ENCODE measurements around the gene TMEM258. TPM values are rescaled to one million over a fixed set of nuclear protein-coding genes. Genes with fewer than 3 reads are reported as not detected.

The TMEM258 gene
- polyA plus RNA-seq, 2 of the 4 experiments (the other 2 are of a cell fraction) = 257 to 280 TPM

DNA sequence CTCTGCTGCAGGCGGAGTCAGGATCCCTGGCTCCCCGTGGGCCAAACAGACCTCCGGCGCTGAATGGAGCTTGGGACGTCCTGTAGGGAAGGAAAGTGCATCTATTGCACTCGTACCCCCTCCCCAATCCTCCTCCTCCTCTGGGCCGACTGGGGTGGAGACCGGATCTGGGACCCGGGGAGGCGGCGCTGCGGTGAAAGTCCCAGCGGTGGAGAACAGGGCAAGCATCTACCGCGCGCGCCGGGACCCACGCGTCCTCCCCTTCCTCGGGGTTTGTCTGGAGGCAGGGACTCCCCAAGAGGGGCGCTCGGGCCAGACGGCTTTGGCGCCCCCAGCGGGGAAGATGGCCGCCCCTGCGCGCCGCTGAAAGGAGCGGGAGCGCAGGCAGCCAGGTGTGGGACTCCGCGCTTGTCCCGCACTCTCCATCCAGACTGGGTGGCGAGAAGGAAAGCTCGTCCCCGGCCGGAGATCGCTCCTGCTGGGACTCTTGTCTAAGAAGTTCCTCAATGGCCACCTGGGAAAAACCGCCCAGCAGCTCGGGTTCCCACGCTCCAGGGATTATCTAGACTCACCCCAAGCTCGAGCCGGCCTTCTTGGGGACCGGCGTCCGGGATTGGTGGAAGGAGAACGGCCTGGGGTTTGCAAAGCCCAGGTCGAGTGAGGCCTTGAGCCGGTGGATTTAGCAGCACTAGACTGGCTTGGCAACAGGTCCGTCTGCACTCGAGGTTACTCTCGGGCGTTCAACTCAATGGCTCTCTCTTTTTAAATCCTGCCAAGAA, 36.4 kb upstream of the TMEM258 start:
- ChIA-PET CTCF (interaction anchor here (0.6 to 5.6 kb wide), 22 partner anchors 9 to 494 kb away, joined by 3 to 51 read pairs (median 4); partner anchors contain the start of genes FADS1 and FADS3), POLR2A (interaction anchor here (0.6 to 3.7 kb wide), 3 partner anchors 12 to 41 kb away, joined by 4 to 71 read pairs (median 5); partner anchors contain the start of gene FADS1)
- Histone ChIP-seq H3K4me1 (peaks cover 51% of the 10 kb centered on the region), H3K27ac (peak overlapping the region; percentile 96 to 100), H3K9me3 (no peaks in the 10 kb centered on the region), H3K4me3 (peak overlapping the region; percentile 100), H3K4me2 (peak overlapping the region; percentile 100)
- TF ChIP-seq, protein P1, sequence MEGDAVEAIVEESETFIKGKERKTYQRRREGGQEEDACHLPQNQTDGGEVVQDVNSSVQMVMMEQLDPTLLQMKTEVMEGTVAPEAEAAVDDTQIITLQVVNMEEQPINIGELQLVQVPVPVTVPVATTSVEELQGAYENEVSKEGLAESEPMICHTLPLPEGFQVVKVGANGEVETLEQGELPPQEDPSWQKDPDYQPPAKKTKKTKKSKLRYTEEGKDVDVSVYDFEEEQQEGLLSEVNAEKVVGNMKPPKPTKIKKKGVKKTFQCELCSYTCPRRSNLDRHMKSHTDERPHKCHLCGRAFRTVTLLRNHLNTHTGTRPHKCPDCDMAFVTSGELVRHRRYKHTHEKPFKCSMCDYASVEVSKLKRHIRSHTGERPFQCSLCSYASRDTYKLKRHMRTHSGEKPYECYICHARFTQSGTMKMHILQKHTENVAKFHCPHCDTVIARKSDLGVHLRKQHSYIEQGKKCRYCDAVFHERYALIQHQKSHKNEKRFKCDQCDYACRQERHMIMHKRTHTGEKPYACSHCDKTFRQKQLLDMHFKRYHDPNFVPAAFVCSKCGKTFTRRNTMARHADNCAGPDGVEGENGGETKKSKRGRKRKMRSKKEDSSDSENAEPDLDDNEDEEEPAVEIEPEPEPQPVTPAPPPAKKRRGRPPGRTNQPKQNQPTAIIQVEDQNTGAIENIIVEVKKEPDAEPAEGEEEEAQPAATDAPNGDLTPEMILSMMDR (IDR thresholded peaks at IDR 0.05) = peak; percentile 55
- TF ChIP-seq, protein P2, sequence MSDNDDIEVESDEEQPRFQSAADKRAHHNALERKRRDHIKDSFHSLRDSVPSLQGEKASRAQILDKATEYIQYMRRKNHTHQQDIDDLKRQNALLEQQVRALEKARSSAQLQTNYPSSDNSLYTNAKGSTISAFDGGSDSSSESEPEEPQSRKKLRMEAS (IDR thresholded peaks at IDR 0.05) = peak; percentile 55
- TF ChIP-seq HOXA7 (CRISPR knock-in tag; IDR thresholded peaks at IDR 0.05) (no peak), RAD21 (conservative IDR thresholded peaks at IDR 0.05 in 1 of 2, IDR thresholded peaks at IDR 0.05 in 1 of 2) (peak; percentile 13 to 26; a peak in 2 of 5 replicates), JUN (IDR thresholded peaks at IDR 0.05) (peak in 1 of 2 experiments; percentile 19; a peak in 1 of 5 replicates), KDM5A (IDR thresholded peaks at IDR 0.05) (no peak), POLR2AphosphoS2 (conservative IDR thresholded peaks at IDR 0.05; ENCODE audit: low read length) (no peak)
- TF ChIP-seq, protein P3, sequence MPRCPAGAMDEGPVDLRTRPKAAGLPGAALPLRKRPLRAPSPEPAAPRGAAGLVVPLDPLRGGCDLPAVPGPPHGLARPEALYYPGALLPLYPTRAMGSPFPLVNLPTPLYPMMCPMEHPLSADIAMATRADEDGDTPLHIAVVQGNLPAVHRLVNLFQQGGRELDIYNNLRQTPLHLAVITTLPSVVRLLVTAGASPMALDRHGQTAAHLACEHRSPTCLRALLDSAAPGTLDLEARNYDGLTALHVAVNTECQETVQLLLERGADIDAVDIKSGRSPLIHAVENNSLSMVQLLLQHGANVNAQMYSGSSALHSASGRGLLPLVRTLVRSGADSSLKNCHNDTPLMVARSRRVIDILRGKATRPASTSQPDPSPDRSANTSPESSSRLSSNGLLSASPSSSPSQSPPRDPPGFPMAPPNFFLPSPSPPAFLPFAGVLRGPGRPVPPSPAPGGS (IDR thresholded peaks at IDR 0.05) = 0 out of 3 replicates have a peak, but pooled peaks have one; percentile 15
- DNase-seq (ENCODE audit: low read depth in 1 of 2, low spot score in 1 of 2) (peak; percentile 42 to 75), FAIRE-seq (no peak), ATAC-seq (peak; percentile 54 to 73)
- under 1% methylated on average over 43 of the region's 55 CpGs for WGBS (ENCODE audit: missing lambda C conversion rate)

DNA sequence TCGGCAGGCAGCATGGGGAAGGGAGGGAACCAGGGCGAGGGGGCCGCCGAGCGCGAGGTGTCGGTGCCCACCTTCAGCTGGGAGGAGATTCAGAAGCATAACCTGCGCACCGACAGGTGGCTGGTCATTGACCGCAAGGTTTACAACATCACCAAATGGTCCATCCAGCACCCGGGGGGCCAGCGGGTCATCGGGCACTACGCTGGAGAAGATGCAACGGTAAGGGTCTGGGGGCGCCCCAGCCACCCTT, 35.9 kb upstream of the TMEM258 start:
- Histone ChIP-seq H3K4me3 (peak overlapping the region; percentile 100), H3K4me2 (peak overlapping the region; percentile 100), H3K9me3 (no peaks in the 10 kb centered on the region), H3K4me1 (peaks cover 46% of the 10 kb centered on the region), H3K27ac (peak overlapping the region; percentile 96 to 100)
- TF ChIP-seq RNF2 (IDR thresholded peaks at IDR 0.05; ENCODE audit: borderline replicate concordance, low read depth) (no peak), FOXS1 (CRISPR knock-in tag; IDR thresholded peaks at IDR 0.05) (no peak), JUN (IDR thresholded peaks at IDR 0.05) (peak in 1 of 2 experiments; percentile 10; a peak in 1 of 5 replicates), FOSL2 (IDR thresholded peaks at IDR 0.05) (no peak), FOSL2 (CRISPR knock-in tag; IDR thresholded peaks at IDR 0.05) (no peak), GATA3 (IDR thresholded peaks at IDR 0.05; ENCODE audit: borderline replicate concordance) (no peak), PHF8 (IDR thresholded peaks at IDR 0.05; ENCODE audit: borderline replicate concordance, low read depth) (peak; percentile 10; the same call in 1 of the 2 replicates)
- ChIA-PET CTCF (interaction anchor here (0.6 to 5.6 kb wide), 16 partner anchors 9 to 262 kb away, joined by 3 to 51 read pairs (median 8); partner anchors contain the start of genes FADS1 and FADS3), POLR2A (interaction anchor here (0.6 to 3.7 kb wide), 4 partner anchors 12 to 41 kb away, joined by 3 to 71 read pairs (median 4); partner anchors contain the start of genes FADS1, FEN1 and TMEM258)
- 2% methylated on average over 12 of the region's 16 CpGs for WGBS (ENCODE audit: missing lambda C conversion rate)
- DNase-seq (ENCODE audit: low read depth in 1 of 2, low spot score in 1 of 2) (no peak), FAIRE-seq (no peak), ATAC-seq (no peak; a peak in 5 of 6 replicates)

DNA sequence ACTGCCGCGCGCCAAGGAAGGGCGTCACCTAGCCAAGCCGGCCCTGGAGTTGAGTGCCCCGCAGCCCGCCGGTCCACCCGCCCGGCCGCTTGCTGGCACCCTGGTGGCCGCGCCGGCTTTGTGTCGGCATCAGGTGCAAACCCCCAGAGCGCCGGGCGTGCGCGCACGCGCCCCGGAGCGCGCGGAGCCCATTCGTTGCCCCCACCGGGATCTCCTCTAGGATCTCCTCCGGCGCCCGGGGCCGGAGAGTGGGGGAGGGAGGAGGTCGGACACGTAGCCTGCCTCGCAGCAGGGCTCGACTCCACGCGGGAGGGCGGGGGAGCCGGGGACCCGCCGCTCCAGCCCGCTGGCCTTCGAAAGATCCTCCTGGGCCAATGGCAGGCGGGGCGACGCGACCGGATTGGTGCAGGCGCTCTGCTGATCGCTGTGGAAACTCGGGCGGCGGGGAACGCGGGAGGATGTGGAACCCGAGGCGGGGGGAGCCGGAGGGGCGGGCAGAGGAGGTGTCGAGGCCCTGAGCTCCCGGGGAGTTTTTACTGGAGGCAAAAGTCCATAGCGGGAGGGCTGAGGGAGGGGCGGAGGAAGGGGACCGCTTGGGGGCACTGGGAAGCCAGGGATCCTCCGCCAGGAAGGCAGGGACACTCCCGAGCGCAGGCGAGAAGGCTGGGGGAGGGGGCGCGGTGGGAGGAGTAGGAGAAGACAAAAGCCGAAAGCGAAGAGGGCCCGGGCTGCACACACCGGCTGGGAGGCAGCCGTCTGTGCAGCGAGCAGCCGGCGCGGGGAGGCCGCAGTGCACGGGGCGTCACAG, 35.4 kb upstream of the TMEM258 start, which contains the start of gene FADS2:
Gene FADS2 (plus strand): TSS at position 730 of the 808 bp plus-strand sequence. CDS start 91 bp downstream, outside the sequence.
- FAIRE-seq (no peak), ATAC-seq (peak; percentile 81 to 90), DNase-seq (ENCODE audit: low read depth in 1 of 2, low spot score in 1 of 2) (peak; percentile 87 to 93)
- peak within 1 kb of the TSS; percentile 96 to 100 for H3K27ac ChIP-seq
- H3K4me3 ChIP-seq = peak within 1 kb of the TSS; percentile 100
- WGBS (ENCODE audit: missing lambda C conversion rate) = 2% methylated on average over 22 of the region's 83 CpGs
- H3K4me1 ChIP-seq = peaks cover 43% of the 10 kb centered on the region
- peak within 1 kb of the TSS; percentile 100 for H3K4me2 ChIP-seq
- CTCF ChIA-PET = interaction anchor here (0.9 to 5.6 kb wide), 13 partner anchors 9 to 254 kb away, joined by 3 to 51 read pairs (median 11); partner anchors contain the start of gene FADS1
- no peaks in the 10 kb centered on the region for H3K9me3 ChIP-seq
- POLR2A ChIA-PET = interaction anchor here (0.6 to 3.7 kb wide), 5 partner anchors 11 to 42 kb away, joined by 3 to 71 read pairs (median 4); partner anchors contain the start of genes FADS1, FEN1 and TMEM258
- TF ChIP-seq RFX5 (IDR thresholded peaks at IDR 0.05) = no peak
- TF ChIP-seq MAZ (IDR thresholded peaks at IDR 0.05; ENCODE audit: borderline replicate concordance, low read depth, low read length) = peak; percentile 8; the same call in 1 of the 2 replicates
- TF ChIP-seq, protein P4, sequence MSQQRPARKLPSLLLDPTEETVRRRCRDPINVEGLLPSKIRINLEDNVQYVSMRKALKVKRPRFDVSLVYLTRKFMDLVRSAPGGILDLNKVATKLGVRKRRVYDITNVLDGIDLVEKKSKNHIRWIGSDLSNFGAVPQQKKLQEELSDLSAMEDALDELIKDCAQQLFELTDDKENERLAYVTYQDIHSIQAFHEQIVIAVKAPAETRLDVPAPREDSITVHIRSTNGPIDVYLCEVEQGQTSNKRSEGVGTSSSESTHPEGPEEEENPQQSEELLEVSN (IDR thresholded peaks at IDR 0.05; ENCODE audit: borderline replicate concordance, low read depth) = peak; percentile 88
- TF ChIP-seq, protein P1 (IDR thresholded peaks at IDR 0.05) = peak; percentile 8; the same call in 1 of the 3 replicates
- TF ChIP-seq RAD21 (conservative IDR thresholded peaks at IDR 0.05 in 1 of 2, IDR thresholded peaks at IDR 0.05 in 1 of 2) = peak; percentile 26 to 29; a peak in 2 of 5 replicates
- peak; percentile 68; the same call in 1 of the 2 replicates for TF ChIP-seq TP53 (CRISPR knock-in tag; IDR thresholded peaks at IDR 0.05)
- no peak for TF ChIP-seq MYC (IDR thresholded peaks at IDR 0.05; ENCODE audit: borderline replicate concordance, low read length)
- peak; percentile 2; the same call in 1 of the 2 replicates for TF ChIP-seq PHF8 (IDR thresholded peaks at IDR 0.05; ENCODE audit: borderline replicate concordance, low read depth)
- TF ChIP-seq HOXB5 (CRISPR knock-in tag; IDR thresholded peaks at IDR 0.05) = 0 out of 2 replicates have a peak, but pooled peaks have one; percentile 60
- 0 out of 2 replicates have a peak, but pooled peaks have one; percentile 40 for TF ChIP-seq RARB (CRISPR knock-in tag; IDR thresholded peaks at IDR 0.05)
- TF ChIP-seq, protein P2 (IDR thresholded peaks at IDR 0.05) = peak; percentile 85

Data from A549 (cell line).